Adipocyte (in vitro differentiated cells): ENCODE data around the gene GPD1.
"Not testable (repeated sequence)": the region's sequence is repeated elsewhere in the genome, so short reads cannot be mapped to it uniquely, and the experiment has no call there.

Experiments
- DNase-seq: peaks from one replicate; pipeline ENCODE4 v3.0.0-alpha.2; 2015; ENCODE audit warnings: low read depth
- H3K27me3 ChIP-seq: replicated peaks from 2 replicates; pipeline ENCODE4 v1.7.0; 2013; ENCODE audit warnings: mild to moderate bottlenecking, low read length, moderate library complexity; ENCODE audit not compliant: control insufficient read depth, insufficient read depth
- H3K36me3 ChIP-seq: 2 replicates; pipeline ENCODE4 v1.7.0; 2013; ENCODE audit warnings: low read length, mild to moderate bottlenecking, moderate library complexity; ENCODE audit not compliant: control insufficient read depth, insufficient read depth, severe bottlenecking
- H3K4me1 ChIP-seq: 2 replicates; pipeline ENCODE4 v1.7.0; 2013; ENCODE audit warnings: mild to moderate bottlenecking, low read length, moderate library complexity; ENCODE audit not compliant: control insufficient read depth, insufficient read depth
- H3K4me3 ChIP-seq: 2 replicates; pipeline ENCODE4 v1.7.0; 2013; ENCODE audit warnings: mild to moderate bottlenecking, low read length, moderate library complexity
- H3K9ac ChIP-seq: 2 replicates; pipeline ENCODE4 v1.7.0; 2013; ENCODE audit warnings: mild to moderate bottlenecking, low read length, moderate library complexity
- H3K9me3 ChIP-seq: 2 replicates; pipeline ENCODE4 v1.7.0; 2013; ENCODE audit warnings: mild to moderate bottlenecking, low read length, moderate library complexity; ENCODE audit not compliant: control insufficient read depth

GPD1 gene

DNA sequence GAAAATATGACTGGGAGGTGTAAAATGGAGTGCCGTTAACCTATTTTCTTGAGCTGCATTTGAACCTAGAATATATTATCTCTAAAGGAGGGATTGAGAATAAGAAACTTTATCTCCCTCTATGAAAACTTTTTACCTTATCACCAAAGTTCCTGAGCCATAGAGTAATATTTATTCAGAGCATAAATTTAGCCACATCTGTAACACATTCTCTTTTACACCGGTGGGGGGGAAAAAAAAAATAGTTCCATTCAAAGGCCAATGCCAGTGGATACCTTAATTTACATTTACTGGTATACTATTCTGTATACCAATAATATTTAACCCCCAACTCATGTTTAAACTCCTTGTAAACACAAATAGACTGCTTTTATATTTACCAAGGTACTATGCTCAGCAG lies 41.6 kb downstream of the GPD1 start:
- Histone ChIP-seq H3K9ac (no peak overlapping the region), H3K36me3 (peaks cover 20% of the 10 kb centered on the region), H3K27me3 (no peaks in the 10 kb centered on the region), H3K4me3 (no peak overlapping the region), H3K4me1 (no peaks in the 10 kb centered on the region), H3K9me3 (no peaks in the 10 kb centered on the region)
- no peak for DNase-seq

DNA sequence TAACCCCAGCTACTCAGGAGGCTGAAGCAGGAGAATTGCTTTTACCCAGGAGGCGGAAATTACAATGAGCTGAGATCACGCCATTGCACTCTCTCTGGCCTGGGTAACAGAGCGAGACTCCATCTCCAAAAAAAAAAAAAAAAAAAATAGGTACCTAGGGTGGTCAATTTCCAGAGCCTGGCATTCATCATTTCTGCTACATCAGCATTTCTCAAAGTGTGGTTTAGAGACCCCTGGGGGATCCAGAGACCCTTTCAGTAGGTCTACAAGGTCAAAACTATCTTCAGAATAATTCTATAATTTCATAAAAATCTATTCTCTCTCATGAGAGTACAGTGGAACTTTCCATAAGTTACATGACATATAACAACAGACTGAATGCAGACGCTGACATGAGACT lies 43.5 kb downstream of the GPD1 start:
- DNase-seq: no peak
- H3K9ac ChIP-seq: no peak overlapping the region

DNA sequence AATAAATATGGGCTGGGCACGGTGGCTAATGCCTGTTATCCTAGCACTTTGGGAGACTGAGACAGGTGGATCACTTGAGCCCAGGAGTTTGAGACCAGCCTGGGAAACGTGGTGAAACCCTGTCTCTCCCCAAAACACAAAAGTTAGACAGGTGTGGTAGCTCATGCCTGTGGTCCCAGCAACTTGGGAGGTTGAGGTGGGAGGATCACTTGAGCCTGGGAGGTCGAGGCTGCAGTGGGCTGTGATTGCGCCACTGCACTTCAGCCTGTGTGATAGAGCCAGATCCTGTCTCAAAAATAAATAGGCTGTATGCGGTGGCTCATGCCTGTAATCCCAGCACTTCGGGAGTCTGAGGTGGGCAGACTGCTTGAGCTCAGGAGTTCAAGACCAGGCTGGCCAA lies 44.2 kb downstream of the GPD1 start:
- DNase-seq, H3K4me1 ChIP-seq, H3K9ac ChIP-seq, H3K9me3 ChIP-seq, H3K27me3 ChIP-seq, H3K4me3 ChIP-seq, H3K36me3 ChIP-seq: not testable (repeated sequence)

More for the DNA sequence above, 43.5 kb downstream of the GPD1 start:
- H3K9me3 ChIP-seq: no peaks in the 10 kb centered on the region
- H3K4me1 ChIP-seq: peaks cover 9% of the 10 kb centered on the region
- no peaks in the 10 kb centered on the region for H3K27me3 ChIP-seq
- H3K4me3 ChIP-seq: no peak overlapping the region
- peaks cover 7% of the 10 kb centered on the region for H3K36me3 ChIP-seq

DNA sequence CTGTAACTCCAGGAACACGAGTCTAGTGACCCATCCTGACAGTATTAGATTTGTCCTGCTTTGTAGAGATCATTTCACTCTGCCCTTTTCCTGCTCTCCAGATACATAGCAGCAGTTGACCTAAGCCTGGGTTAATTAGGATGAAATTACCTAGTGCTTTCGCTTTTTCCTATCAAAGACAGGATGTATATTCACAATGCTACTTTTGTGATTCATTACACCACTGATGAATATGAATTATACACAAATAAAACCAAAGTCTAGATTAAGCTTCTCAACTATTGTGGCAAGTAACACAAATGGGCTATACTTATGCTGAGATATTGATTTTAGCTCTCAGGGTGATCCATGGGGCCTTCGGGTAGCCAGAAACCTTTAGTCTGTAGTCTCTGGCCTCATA lies 45.5 kb downstream of the GPD1 start:
- no peak overlapping the region for H3K4me3 ChIP-seq
- H3K9ac ChIP-seq: no peak overlapping the region

DNA sequence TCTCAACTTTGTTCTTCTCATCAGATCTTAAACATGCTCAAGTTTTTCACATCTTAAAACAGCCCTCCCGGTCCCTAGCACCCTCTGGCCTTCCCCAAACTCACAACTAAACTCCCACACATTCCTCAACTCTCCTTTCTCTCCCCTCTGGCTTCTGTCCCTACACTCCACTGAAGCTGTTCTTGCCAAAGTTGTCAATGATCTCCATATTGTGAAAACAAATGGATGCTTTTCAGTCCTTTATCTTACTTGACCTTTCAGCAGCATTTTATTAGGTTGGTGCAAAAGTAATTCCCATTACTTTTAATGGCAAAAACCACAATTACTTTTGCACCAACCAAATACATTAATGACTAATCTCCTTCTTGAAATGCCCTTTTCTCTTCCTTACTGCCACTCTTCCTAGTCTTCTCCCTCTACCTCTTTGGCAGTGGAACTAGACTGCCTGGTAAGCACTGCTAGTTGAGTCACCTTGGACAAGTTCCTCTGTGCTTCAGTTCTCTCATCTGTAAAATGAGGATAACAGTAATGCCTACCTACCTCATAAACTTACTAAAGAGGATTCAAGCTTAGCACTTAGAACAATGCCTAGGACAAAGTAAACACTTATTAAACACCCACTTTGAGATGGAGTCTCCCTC lies 47.4 kb downstream of the GPD1 start:
- H3K9ac ChIP-seq: no peak overlapping the region
- H3K36me3 ChIP-seq: no peaks in the 10 kb centered on the region
- no peak for DNase-seq
- no peaks in the 10 kb centered on the region for H3K27me3 ChIP-seq
- H3K9me3 ChIP-seq: no peaks in the 10 kb centered on the region
- peaks cover 9% of the 10 kb centered on the region for H3K4me1 ChIP-seq
- H3K4me3 ChIP-seq: no peak overlapping the region

More for the DNA sequence above, 45.5 kb downstream of the GPD1 start:
- Histone ChIP-seq H3K9me3 (no peaks in the 10 kb centered on the region), H3K27me3 (no peaks in the 10 kb centered on the region), H3K36me3 (no peaks in the 10 kb centered on the region), H3K4me1 (peaks cover 9% of the 10 kb centered on the region)
- DNase-seq: no peak

DNA sequence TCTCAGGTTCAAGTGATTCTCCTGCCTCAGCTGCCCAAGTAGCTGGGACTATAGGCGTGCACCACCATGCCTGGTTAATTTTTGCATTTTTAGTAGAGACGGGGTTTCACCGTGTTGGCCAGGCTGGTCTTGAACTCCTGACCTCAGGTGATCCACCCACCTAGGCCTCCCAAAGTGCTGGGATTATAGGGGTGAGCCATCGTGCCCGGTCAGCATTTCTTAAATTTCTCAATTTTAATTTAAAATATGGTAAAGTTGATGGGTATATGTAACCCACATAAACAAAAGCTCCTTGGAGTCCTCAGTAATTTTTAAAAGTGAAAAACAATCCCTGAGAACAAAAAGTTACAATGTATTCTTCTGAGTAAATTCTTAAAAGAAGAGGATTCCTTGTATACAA lies 51.1 kb downstream of the GPD1 start:
- not testable (repeated sequence) for H3K9ac ChIP-seq, H3K36me3 ChIP-seq, DNase-seq, H3K9me3 ChIP-seq, H3K27me3 ChIP-seq, H3K4me3 ChIP-seq, H3K4me1 ChIP-seq

DNA sequence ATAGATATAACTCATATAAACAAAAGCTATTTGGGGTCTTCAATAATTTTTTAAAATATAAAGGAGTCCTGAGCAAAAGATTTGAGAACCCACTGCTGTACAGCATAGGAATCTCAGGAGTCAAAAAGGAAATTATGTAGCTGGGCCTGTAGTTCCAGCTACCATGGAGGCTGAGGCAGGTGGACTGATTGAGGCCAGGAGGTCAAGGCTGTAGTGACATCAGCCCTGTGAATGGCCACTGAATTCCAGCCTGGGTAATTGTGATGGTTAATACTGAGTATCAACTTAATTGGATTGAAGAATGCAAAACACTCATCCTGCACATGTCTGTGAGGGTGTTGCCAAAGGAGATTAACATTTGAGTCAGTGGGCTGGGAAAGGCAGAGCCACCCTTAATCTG lies 52.8 kb downstream of the GPD1 start:
- Histone ChIP-seq H3K9me3 (no peaks in the 10 kb centered on the region), H3K27me3 (no peaks in the 10 kb centered on the region), H3K36me3 (no peaks in the 10 kb centered on the region), H3K9ac (no peak overlapping the region), H3K4me3 (no peak overlapping the region), H3K4me1 (no peaks in the 10 kb centered on the region)
- DNase-seq: no peak

DNA sequence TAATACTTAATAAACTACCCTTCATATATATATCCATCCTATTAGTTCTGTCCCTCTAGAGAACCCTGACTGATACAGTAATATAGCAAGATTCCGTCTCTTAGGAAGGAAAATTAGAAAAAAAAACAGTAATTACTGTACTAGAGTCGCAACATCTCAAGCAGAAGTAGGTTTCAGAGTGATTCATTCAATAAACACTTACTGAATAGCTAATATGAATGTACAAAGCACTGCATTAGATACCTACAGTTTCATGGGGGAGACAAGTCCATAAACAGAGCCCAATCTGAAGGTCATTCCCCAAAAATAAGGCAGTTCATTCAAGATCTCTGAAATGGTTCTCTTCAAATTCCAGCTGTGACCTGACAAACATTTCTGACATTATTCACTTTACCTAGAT lies 53.5 kb downstream of the GPD1 start:
- Histone ChIP-seq H3K9ac (no peak overlapping the region), H3K4me1 (peaks cover 1% of the 10 kb centered on the region), H3K27me3 (no peaks in the 10 kb centered on the region), H3K4me3 (no peak overlapping the region), H3K9me3 (no peaks in the 10 kb centered on the region), H3K36me3 (no peaks in the 10 kb centered on the region)
- no peak for DNase-seq

DNA sequence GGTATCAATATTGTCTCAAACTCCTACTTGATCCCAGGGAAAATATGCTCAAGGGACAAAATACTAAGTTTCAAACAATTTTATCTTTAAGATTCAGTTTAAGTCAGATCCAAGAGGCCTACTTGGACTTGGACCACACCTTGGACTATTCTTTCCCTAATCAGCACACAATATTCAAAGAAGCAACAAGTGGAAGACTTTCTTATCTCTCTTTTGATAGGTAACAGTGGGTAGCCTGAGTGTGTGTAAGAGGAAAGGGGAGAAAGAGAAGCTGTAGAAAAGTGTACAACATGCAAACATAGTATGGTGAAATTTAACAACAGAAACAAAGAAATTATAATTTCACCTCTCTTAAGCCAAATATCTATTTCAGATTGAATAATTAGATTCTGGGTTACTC lies 56.8 kb downstream of the GPD1 start:
- no peaks in the 10 kb centered on the region for H3K36me3 ChIP-seq

More for the DNA sequence above, 56.8 kb downstream of the GPD1 start:
- no peak overlapping the region for H3K4me3 ChIP-seq
- H3K9ac ChIP-seq: no peak overlapping the region
- H3K27me3 ChIP-seq: no peaks in the 10 kb centered on the region
- DNase-seq: no peak
- H3K9me3 ChIP-seq: no peaks in the 10 kb centered on the region
- peaks cover 5% of the 10 kb centered on the region for H3K4me1 ChIP-seq
